ENCODE results near the gene FXYD7.
A peak's percentile ranks its signal among the peaks of the same experiment; 100 is the strongest.
"Not testable (repeated sequence)": the region's sequence is repeated elsewhere in the genome, so short reads cannot be mapped to it uniquely, and the experiment has no call there.

FXYD7 gene, protein sequence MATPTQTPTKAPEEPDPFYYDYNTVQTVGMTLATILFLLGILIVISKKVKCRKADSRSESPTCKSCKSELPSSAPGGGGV

DNA sequence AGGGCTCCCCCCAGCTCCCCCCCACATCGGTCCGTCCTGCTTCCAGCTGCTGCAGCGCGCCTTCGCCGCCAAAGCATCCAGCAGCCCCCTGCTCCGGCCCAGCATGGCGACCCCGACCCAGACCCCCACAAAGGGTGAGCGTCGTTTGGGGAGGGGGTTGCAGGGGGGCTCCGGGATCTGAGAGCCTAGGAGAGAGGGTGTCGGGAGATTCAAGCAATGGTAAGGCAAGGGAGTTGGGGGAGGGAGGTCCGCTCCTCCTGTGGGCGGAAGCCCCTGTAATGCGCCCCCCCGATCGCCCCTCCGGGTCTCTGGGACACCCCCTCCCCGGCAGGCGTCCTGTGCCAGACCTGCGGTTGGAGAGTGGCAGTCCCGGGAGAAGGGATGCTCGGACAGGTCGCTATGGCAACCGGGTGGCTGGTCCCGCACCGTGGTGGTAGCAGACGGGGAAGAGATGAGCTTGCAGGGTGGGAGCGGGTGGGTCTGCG is at the start of gene FXYD7:
FXYD7 (plus strand) TSS at position 25 of the 485 bp plus-strand sequence; CDS start at position 104, 79 bp downstream.
- peak; percentile 67 for DNase-seq

DNA sequence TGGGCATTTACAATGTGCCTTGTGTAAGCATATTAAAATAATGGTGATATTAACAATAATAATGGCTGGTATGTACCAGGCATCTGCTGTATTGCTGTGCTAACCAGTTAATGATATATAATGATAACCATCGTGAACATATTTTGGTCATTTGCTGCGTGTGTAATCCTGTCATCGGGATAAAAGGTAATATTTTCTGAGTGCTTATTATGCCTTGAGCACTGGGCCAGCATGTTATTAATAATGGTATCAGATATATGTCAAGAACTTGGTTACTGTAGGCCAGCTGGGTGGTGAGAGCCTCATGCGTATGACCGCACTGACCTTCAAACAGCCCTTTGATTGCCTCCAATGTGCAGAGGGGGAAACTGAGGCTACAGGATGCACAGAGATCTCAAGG is 49.6 kb upstream of the FXYD7 start:
- no peak for DNase-seq

DNA sequence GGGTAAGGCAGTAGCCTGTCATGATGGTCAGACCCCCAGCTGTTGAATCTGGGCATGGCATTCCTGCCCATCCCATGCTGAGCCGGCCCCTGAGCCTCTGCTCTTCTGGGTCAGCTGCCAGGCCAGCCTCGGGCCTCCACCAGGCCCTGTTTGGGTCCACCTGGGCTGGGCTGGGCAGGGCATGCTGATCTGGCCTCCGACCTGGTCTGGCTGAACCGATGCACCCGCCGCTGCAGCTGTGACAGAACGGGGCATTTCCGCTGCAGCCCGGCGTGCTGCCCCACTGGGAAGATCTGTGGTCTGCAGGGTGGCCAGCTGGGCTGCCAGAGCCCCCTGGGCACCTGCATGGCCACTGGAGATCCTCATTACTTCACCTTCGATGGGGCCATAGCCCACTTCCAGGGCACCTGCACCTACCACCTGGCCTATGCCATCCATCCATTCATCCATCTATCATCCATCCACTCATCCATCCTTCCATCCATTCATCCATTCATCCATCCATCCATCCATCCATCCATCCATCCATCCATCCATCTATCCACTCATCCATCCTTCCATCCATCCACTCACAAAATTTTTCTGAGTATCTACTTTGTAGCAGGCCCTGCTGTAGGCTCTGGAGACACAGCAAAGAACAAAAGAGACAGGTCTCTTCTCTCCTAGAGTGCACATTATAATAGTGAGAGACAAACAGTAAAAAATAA is 49.0 kb upstream of the FXYD7 start:
- no peak for DNase-seq

DNA sequence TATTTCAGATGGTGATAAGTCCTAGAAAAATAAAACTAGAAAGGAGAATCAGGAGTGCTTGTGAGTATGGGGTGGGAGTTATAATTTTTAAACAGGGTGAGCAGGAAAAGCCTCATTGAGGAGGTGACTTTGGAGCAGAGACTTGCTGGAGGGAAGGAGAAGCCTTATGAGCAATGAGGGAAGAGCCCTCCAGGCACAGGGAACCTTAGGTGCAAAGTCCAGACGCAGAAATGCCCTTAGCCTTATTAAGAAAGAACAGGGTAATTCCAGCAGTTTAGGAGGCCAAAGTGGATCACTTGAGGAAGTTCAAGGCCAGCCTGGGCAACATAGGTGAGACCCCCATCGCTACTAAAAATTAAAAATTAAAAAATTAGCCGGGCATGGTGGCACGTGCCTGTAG is 48.4 kb upstream of the FXYD7 start:
- DNase-seq: no peak

DNA sequence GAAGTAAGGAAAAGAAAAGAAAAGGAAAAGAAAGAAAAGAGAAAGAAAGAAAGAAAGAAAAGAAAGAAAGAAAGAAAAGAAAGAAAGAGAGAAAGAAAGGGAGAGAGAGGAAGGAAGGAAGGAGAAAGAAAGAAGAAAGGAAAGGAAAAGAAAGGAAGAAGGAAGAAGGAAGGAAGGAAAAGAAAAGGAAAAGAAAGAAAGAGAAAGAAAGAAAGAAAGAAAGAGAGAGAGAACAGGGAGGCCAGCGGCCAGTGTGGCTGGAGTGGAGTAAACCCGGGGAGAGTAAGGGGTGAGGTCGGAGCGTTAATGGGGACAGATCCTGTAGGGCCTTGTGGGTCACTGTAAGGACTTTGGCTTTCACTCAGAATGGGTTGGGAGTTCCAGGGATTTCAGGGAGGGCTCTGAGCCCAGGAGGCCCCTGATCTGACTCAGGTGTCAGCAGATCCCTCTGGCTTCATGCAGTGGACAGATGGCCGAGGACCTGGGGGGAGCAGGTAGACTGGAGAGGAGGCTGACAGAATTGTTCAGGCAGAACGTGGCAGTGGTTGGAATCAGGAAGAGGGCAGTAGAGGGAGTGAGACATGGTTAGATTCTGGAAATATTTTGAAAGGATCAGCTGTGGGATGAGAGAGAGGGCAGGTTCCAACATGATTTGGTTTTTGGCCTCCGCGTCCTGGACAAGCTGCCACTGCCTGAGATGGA is 47.2 kb upstream of the FXYD7 start:
- no peak for DNase-seq

DNA sequence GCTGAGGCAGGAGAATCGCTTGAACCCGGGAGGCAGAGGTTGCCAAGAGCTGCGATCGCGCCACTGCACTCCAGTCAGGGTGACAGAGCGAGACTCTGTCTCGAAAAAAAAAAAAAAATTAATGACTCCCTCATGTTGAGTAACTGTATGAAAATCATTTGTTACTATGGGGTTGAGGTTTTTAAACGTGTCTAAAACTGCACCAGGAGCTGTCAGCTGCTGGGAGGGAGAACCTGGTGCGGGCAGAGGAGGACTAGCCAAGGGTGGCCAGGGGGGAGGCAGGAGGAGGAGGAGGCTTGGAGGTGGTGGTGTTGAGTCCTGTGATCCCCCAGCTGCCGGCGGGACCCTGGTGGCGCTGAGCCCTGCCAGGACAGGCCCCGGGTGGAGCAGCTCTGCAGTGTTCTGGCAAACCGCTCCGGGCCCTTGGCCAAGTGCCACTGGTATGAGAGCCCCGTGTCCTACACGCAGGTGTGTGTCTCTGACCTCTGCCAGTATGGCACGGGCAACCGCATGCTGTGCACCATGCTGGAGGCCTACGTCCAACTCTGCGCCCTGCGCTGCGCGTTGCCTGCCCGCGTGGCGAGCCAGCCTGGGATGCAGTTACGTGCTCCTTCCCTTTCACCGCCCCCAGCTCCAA is 44.5 kb upstream of the FXYD7 start:
- DNase-seq: no peak

DNA sequence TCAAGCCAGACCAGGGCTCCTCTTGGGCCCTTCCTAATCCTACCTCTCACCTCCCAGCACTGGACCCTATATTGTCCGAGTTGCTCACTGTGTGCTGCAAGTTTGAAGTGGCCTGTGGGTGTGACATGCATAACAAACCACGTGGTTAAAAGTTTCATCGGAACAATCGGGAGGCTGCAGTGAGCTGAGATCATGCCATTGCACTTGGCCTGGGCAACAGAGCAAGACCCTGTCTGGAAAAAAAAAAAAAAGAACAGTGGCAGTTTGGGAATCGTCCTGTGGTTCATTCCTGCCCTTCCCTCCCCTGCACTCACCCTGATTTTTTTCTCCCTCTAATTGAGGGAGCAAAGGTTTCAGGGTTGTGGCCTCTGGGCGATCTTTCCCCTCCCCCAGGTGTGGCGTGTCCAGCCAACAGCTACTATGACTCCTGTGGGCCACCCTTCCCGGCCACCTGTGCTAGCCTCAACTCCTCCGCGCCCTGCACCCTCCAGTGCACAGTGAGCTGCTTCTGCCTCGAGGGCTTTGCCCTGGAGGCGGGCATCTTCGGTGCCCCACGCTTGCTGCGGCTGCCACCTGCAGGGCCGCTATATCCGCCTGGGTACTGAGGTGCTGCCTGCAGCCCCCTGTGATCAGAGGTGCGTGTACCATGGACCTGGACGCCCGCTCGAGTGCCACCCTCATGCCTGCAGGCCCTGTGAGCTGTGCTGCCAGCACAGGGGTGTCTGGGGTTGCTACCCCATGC is 43.7 kb upstream of the FXYD7 start:
- no peak for DNase-seq

DNA sequence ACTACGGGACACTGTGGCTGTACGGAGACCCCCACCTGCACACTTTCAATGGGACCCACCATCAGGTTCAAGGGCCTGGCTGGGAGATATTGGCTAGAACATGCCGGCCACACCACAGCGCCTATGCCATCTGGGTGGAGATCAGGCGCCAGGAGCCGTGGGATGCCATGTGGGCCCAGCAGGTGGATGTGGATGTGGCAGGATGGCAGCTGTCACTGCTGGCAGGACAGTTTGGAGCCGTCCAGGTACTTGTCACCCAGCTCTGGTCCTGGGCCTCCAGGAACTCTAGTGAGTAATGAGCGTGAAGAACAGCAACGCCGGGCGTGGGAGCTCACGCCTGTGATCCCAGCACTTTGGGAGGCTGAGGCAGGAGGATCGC is 43.2 kb upstream of the FXYD7 start:
- DNase-seq: no peak

DNA sequence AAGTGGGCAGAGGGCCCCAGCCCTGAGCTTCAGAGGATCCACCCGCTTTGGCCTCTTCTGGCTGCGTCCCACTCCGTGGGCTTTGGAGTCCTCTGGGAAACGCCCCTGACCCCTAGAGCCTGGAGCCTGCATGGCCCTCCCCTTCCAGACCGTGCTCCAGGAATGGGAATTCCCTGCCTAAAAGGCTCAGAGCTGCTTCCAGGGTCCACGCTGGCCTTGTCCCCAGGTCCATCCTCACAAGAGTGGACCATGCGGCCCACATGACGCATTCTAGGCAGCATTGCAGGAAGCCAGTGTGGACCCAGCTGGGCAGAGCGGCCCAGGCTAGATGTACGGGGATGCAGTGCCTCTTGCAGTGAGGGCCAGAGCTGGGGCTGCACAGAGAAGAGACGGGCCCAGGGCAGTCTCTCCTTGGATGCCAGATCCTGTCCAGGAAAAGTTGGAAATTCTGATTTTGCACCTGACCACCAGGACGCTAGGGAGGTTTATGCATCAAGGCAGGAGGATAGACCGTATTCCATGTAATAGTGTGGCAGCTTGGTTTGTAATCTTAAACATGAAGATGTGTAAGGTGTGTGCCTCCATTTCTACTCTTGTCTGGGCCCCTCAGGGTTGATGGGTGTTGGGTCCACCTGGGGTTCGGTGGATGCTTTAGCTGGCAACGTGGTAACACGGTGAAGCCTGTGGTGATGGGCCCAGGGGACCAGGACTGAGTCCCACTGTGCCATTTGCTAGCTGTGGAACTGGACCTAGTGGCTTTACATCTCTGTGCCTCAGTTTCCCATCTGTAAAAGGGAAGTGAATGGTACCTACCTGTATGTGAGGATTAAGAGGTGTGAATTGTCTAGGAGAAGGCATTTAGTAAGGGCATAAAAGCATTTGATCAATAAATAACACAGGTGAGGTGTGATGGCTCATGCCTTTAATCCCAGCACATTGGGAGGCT is 42.2 kb upstream of the FXYD7 start:
- no peak for DNase-seq

DNA sequence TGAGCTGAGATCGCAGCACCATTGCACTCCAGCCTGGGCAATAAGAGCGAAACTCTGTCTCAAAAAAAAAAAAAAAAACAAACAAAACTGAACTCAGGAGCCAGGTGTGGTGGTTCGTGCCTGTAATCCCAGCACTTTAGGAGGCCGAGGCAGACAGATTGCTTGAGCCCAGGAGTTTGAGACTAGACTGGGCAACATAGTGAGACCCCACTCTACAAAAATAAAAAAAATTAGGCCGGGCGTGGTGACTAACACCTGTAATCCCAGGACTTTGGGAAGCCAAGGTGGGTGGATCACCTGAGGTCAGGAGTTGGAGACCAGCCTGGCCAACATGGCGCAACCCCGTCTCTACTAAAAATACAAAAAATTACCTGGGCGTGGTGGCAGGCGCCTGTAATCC is 41.1 kb upstream of the FXYD7 start:
- DNase-seq: not testable (repeated sequence)

DNA sequence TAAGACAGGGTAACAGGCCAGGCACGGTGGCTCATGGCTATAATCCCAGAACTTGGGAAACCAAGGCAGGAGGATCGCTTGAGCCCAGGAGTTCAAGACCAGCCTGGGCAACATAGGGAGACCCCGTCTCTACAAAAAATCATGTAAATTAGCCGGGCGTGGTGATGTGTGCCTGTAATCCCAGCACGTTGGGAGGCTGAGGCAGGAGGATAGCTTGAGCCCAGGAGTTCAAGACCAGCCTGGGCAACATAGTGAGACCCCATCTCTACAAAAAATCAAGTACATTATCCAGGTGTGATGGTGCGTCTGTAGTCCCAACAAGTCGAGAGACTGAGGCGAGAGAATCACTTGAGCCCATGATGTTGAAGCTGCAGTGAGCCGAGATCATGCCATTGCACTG is 39.4 kb upstream of the FXYD7 start:
- DNase-seq: not testable (repeated sequence)

DNA sequence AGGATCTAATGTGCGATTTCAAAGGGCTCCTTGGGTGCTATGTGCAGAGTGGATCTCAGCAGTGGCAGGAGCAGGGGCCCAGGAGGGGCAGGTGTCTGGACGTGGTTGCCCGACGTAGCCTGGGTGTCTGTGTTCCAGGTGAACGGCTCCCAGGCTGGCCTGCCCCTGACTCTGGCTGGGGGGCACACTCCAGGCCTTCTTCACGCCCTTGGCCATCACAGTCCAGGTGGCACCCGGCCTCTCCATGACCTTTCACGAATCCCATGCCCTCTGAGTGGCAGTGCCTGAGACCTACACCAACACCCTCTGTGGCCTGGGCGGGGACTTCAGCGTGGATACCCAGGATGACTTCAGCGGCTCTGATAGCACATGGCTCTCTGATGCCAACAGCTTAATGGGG is 38.7 kb upstream of the FXYD7 start:
- DNase-seq: no peak

DNA sequence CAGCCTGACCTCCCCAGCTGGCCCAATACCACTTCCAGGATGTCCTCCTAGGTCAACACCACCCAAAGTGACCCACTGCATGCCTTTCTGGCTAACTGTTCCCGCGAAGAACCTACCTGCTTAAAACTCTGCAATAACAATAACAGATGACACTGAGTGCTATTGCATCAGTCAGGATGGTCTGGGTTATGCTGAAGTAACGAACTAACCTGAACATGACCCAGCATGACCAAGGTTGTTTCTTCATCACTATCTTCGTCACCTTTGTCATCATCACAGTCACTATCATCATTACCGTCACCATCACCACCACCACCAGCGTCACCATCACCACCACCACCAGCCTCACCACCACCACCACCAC is 38.0 kb upstream of the FXYD7 start:
- DNase-seq: no peak

DNA sequence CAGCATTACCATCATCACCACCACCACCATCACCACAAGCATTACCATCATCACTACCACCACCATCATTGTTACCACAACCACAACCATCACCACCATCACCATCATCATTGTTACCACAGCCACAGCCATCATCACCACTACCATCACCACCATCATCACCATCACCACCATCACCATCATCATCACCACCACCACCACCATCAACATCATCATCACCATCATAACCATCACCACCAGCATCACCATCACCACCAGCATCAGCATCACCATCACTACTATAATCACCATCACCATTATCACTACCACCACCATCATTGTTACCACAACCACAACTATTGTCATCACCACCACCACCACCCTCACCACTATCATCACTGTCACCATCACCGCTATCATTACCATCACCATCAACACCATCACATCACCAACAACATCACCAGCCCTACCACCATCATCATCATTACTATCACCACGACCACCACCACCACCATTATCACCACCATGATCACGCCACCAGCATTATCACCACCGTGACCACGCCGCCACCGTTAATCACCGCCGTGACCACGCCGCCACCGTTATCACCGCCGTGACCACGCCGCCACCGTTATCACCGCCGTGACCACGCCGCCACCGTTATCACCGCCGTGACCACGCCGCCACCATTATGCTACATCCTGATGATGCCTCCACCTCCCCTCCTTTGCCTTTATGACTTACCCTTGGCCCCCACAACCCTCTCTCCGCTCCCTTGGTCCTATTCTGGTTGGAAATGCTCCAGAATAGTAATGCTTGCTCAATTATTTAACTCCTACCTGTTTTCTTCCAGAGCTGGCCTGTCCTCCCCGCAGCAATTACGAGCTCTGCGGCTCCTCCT is 37.4 kb upstream of the FXYD7 start:
- no peak for DNase-seq

DNA sequence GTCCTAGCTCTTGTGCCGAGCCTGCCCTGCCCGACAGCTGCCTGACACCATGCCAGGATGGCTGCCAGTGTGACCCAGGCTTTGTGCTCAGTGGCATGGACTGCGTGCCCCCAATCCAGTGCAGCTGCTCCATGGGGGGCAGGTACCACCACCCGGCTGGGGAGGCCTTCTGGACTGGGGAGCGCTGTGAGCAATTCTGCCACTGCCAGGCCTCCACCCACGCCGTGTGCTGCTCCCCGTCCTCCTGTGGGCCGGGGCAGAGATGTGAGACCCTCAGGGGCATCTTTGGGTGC is 36.8 kb upstream of the FXYD7 start:
- no peak for DNase-seq

DNA sequence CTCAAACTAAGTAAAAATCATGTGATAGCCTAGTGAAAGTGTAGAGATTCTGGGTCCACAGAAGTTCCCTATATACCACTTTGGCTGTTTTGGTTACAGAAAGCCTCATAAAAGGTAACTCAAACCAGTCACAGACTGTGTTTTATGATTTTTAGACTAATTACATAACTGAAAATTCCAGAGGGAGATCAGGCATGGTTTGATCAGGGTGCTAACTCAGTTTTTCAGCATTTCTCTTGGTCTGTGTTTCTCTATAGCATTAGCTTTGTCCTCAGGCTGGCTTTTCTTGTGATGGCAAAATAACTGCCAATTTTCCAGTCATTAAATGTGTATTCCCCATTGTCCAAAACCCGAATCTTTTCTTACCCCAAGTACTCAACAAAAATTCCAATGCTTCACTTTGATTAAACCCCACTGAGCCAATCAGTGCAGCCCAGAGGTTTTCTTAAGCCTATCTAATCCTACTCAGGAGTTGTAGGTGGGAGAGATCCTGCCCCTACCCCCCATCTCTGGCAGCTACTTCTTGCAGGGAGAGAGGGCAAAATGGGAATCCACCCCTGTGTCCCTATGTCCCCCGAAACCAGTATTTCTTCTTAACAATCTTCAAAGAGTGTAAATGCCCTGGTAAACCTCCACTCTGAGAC is 36.0 kb upstream of the FXYD7 start:
- DNase-seq: no peak

DNA sequence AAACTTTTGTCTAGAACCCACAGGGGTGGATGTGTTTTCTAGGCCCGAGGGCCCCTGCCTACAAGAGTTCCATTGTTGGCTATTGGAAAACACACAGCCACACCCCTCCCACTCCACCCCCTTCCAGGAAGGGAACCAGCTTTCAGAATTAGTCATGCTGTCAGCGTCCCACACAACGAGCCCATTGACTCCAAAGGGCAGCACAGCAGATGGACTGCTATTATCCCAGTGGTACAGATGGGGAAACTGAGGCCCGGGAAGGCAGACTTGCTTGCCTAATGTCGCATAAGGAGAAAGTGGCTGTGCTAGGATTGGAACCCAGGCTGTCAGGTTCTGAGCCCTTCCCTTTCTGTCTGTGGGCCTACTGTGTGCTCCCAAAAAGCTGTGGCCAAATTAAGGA is 35.5 kb upstream of the FXYD7 start:
- DNase-seq: no peak

DNA sequence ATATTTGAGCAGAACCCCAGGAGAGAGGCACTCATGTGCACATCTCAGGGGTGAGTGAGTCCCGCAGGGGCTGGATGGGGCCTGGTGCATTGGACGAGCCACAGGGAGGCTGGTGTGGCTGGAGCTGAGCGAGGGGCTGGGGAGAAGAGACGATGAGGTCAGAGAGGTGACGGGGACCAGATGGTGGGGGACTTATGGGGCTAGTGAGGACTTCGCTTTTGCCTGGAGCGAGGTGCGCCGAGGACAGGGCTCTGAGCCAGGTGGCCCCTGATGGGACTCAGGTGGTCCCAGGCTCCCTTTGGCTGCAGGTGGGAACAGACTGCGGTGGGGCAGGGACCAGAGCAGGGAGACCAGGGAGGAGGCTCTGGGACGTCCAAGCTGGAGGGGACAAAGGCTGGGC is 34.3 kb upstream of the FXYD7 start:
- DNase-seq: no peak

DNA sequence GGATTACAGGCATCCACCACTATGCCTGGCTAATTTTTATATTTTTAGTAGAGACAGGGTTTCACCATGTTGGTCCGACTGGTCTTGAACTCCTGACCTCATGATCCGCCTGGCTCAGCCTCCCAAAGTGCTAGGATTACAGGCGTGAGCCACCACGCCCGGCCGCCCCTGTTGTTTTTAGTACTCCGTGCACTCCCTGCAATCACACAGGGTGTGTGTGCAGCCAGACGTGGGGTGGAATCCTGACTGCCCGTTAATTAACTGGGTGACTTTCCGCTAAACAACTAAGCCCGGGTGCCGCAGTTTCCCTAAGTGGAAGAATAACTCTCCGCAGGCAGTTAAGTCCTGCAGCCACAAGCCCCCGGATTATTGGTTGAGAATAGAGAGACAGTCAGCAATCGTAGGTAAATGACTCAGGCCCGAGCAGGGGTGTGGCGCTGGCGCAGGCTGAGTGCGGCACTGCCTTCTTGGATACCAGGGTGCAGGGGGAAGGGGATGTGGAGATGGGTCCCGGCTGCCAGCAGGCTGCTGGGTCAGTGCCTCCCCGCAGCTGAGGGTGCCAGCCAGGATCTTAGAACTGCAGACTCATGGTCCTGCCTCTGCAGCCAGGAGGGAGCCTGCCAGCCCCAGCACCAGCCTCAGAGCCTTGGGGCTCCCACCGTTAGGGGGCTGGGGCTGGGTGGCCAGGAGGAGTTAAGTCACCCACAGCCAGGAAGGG is 33.5 kb upstream of the FXYD7 start:
- no peak for DNase-seq

DNA sequence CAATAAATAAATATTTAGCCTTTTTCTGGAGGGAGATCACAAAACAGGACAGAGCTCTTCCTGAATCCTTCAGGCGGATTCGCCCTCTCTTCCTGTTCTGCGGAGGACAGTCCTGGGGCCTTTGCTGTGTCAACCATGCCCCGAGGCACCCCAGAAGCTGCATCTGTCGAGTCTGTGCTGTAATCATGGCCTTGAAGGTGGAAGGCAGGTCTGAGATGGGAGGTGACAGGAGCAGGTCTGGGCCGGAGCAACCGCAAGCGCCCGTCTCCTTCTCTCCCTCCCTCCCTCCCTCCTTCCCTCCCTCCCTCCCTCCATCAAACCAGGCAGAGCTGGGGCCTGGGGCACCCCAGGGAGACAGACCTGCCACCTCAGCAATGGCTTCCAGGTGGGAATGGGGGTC is 32.1 kb upstream of the FXYD7 start:
- no peak for DNase-seq
